GM18507 (cell line): ENCODE data around the gene FCER1A.

Source experiments
- DNase-seq: peaks from one replicate; pipeline ENCODE4 v3.0.0; 2011; ENCODE audit warnings: low read depth; ENCODE audit not compliant: insufficient read length; ENCODE audit errors: extremely low spot score
- FAIRE-seq: peaks from 2 replicates; lab custom pipeline; 2011; peaks lifted over from hg19 to GRCh38; lab: Jason Lieb, UNC

FCER1A gene

GRCh38 chr1:159302095-159302494, at the start of gene FCER1A:
Gene FCER1A (plus strand): TSS chr1:159302336. CDS start chr1:159302365, 29 bp downstream.
- DNase-seq (no peak), FAIRE-seq (no peak)

- FAIRE-seq (no peak), DNase-seq (no peak)
These were observed 40.8 kb upstream of the FCER1A start for GRCh38 chr1:159261311-159261710.

GRCh38 chr1:159261721-159262494, 40.2 kb upstream of the FCER1A start:
- FAIRE-seq (no peak), DNase-seq (no peak)

GRCh38 chr1:159266832-159267231, 35.3 kb upstream of the FCER1A start:
- no peak for FAIRE-seq
- no peak for DNase-seq

GRCh38 chr1:159274631-159275030, 27.5 kb upstream of the FCER1A start:
- FAIRE-seq (no peak), DNase-seq (no peak)

- FAIRE-seq (no peak), DNase-seq (no peak)
These were observed 26.2 kb upstream of the FCER1A start for GRCh38 chr1:159275891-159276290.

GRCh38 chr1:159279773-159280172, 22.4 kb upstream of the FCER1A start:
- DNase-seq: no peak
- no peak for FAIRE-seq

- no peak for FAIRE-seq
- DNase-seq: no peak
These were observed 20.0 kb upstream of the FCER1A start for GRCh38 chr1:159282118-159282517.

GRCh38 chr1:159289060-159289459, 13.1 kb upstream of the FCER1A start:
- DNase-seq (no peak), FAIRE-seq (no peak)

- FAIRE-seq: no peak
- DNase-seq: no peak
These were observed 10.7 kb upstream of the FCER1A start for GRCh38 chr1:159291424-159291823.

GRCh38 chr1:159296706-159297375, 5.3 kb upstream of the FCER1A start:
- DNase-seq: no peak
- no peak for FAIRE-seq

GRCh38 chr1:159300146-159300545, 2.0 kb upstream of the FCER1A start:
- no peak for FAIRE-seq

GRCh38 chr1:159307346-159308020, 5.3 kb downstream of the FCER1A start:
- DNase-seq: no peak
- FAIRE-seq: no peak

More at GRCh38 chr1:159300146-159300545, 2.0 kb upstream of the FCER1A start:
- no peak for DNase-seq

- no peak for DNase-seq
- FAIRE-seq: no peak
These were observed 9.5 kb downstream of the FCER1A start for GRCh38 chr1:159311679-159312078.

- no peak for DNase-seq
- no peak for FAIRE-seq
These were observed 13.2 kb downstream of the FCER1A start for GRCh38 chr1:159315381-159315780.

- DNase-seq (no peak), FAIRE-seq (no peak)
These were observed 16.8 kb downstream of the FCER1A start for GRCh38 chr1:159318784-159319551.

GRCh38 chr1:159334797-159335196, 32.7 kb downstream of the FCER1A start:
- DNase-seq (no peak), FAIRE-seq (no peak)

- no peak for FAIRE-seq
- DNase-seq: no peak
These were observed 35.9 kb downstream of the FCER1A start for GRCh38 chr1:159338018-159338417.

GRCh38 chr1:159339536-159339935, 37.4 kb downstream of the FCER1A start:
- DNase-seq: no peak

GRCh38 chr1:159341736-159342135, 39.6 kb downstream of the FCER1A start:
- DNase-seq: no peak
- FAIRE-seq: no peak

More at GRCh38 chr1:159339536-159339935, 37.4 kb downstream of the FCER1A start:
- no peak for FAIRE-seq
